ENCODE measurements around the gene NEDD4.

NEDD4 gene

DNA sequence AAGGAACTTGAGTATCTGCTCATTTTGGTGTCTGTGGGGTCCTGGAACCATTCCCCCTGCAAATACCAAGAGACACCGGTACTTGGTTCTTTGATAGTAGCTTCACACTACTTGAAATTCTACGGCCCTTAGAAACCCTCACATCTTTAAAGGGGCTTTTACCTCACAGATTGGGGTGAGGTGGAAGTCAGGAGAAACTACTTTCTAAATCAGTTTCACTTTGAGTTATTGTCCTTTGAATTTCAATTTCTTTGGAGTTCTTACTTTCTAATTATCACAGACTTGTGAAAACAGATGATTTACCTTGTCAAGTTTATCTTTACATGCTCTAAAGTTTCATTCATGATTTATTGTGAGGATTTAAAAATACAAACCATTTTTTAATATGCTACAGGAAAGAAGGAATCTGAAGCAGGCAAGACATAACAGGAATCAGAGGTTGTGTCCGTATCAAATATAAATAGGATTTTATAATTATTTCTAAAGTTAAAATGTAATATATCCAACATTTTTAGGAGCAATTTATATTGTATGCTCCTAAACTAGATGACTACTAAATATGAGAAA, 98.9 kb downstream of the NEDD4 start:
- H2AFZ ChIP-seq (ENCODE audit: low read depth) = no peak overlapping the region
- H3K4me1 ChIP-seq (ENCODE audit: low read depth, poor library complexity, severe bottlenecking) = peaks cover 4% of the 10 kb centered on the region
- H3K36me3 ChIP-seq (ENCODE audit: insufficient read depth) = no peaks in the 10 kb centered on the region
- H4K20me1 ChIP-seq (ENCODE audit: insufficient read depth) = no peaks in the 10 kb centered on the region
- H3K79me2 ChIP-seq (ENCODE audit: insufficient read depth, low read depth) = no peaks in the 10 kb centered on the region
- no peaks in the 10 kb centered on the region for H3K27me3 ChIP-seq (ENCODE audit: insufficient read depth, low read depth)
- H3K27ac ChIP-seq = no peak overlapping the region
- TF ChIP-seq, protein P1, sequence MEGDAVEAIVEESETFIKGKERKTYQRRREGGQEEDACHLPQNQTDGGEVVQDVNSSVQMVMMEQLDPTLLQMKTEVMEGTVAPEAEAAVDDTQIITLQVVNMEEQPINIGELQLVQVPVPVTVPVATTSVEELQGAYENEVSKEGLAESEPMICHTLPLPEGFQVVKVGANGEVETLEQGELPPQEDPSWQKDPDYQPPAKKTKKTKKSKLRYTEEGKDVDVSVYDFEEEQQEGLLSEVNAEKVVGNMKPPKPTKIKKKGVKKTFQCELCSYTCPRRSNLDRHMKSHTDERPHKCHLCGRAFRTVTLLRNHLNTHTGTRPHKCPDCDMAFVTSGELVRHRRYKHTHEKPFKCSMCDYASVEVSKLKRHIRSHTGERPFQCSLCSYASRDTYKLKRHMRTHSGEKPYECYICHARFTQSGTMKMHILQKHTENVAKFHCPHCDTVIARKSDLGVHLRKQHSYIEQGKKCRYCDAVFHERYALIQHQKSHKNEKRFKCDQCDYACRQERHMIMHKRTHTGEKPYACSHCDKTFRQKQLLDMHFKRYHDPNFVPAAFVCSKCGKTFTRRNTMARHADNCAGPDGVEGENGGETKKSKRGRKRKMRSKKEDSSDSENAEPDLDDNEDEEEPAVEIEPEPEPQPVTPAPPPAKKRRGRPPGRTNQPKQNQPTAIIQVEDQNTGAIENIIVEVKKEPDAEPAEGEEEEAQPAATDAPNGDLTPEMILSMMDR (conservative IDR thresholded peaks at IDR 0.05; ENCODE audit: low read depth, low read length) = no peak
- no peak overlapping the region for H3K4me2 ChIP-seq
- H3K9ac ChIP-seq = no peak overlapping the region
- H3K4me3 ChIP-seq (IDR thresholded peaks at IDR 0.05; ENCODE audit: insufficient read depth, low read depth, low read length) = no peak overlapping the region

DNA sequence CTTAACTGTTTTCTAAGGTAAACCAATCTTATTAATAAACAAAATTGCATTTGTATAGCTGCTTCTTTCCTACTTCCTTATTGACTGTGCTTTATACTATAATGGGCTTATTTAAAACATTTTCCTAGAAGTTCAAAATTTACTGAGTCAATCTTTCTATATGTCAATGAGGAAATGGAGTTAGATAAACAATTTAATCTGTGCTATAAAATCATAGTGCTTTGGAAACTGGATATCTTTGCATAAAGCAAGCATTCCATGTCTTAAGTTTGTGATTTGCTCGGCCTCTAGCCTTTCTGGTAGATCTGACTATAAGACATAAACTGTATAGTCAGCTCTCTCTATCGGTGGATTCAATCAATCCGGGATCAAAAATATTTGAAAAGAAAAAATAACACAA, 99.6 kb downstream of the NEDD4 start:
- Histone ChIP-seq H3K9ac (no peak overlapping the region), H3K79me2 (ENCODE audit: insufficient read depth, low read depth) (no peaks in the 10 kb centered on the region), H3K4me3 (IDR thresholded peaks at IDR 0.05; ENCODE audit: insufficient read depth, low read depth, low read length) (no peak overlapping the region), H3K4me1 (ENCODE audit: low read depth, poor library complexity, severe bottlenecking) (peaks cover 4% of the 10 kb centered on the region), H3K27ac (no peak overlapping the region), H2AFZ (ENCODE audit: low read depth) (no peak overlapping the region), H3K4me2 (no peak overlapping the region), H4K20me1 (ENCODE audit: insufficient read depth) (no peaks in the 10 kb centered on the region), H3K36me3 (ENCODE audit: insufficient read depth) (no peaks in the 10 kb centered on the region), H3K27me3 (ENCODE audit: insufficient read depth, low read depth) (no peaks in the 10 kb centered on the region)
- TF ChIP-seq, protein P1 (conservative IDR thresholded peaks at IDR 0.05; ENCODE audit: low read depth, low read length) = no peak

DNA sequence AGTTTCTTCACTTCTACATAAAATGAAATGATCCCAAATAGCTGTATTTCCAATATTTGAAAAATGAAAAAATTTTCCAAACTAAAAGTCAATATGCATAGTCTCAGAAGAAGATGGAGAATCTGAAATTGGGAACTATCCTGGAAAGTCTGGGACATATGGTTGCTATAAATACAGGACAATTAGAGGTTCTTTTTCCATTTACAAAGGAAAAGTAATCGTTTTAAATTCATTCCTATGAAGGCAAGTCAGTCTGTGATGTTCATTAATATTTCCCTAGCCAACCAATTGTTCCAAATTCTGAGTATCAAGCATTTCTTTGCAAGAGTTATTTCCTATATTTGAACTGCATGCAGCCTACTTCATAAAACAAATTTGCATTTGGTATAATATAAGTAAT, 102.2 kb downstream of the NEDD4 start:
- Histone ChIP-seq H3K79me2 (ENCODE audit: insufficient read depth, low read depth) (no peaks in the 10 kb centered on the region), H3K4me3 (IDR thresholded peaks at IDR 0.05; ENCODE audit: insufficient read depth, low read depth, low read length) (no peak overlapping the region), H3K4me2 (no peak overlapping the region), H3K36me3 (ENCODE audit: insufficient read depth) (no peaks in the 10 kb centered on the region), H2AFZ (ENCODE audit: low read depth) (no peak overlapping the region), H3K27ac (no peak overlapping the region), H3K9ac (no peak overlapping the region), H3K27me3 (ENCODE audit: insufficient read depth, low read depth) (no peaks in the 10 kb centered on the region), H3K4me1 (ENCODE audit: low read depth, poor library complexity, severe bottlenecking) (peaks cover 4% of the 10 kb centered on the region), H4K20me1 (ENCODE audit: insufficient read depth) (no peaks in the 10 kb centered on the region)
- TF ChIP-seq, protein P1 (conservative IDR thresholded peaks at IDR 0.05; ENCODE audit: low read depth, low read length) = no peak

DNA sequence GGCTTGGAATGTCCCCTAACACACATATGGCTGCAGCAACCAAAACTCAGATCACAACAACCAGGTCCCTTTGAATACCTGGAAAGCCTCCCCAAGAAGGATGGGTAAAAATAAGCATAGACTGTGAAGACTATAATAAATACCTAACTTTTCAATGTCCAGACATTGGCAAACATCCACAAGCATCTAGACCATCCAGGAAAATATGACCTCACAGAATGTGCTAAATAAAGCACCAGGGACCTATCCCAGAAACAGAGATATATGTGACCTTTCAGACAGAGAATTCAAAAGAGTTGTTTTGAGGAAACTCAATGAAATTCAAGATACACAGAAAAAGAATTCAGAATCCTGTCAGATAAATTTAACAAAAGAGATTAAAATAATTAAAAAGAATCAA, 109.2 kb downstream of the NEDD4 start:
- H2AFZ ChIP-seq (ENCODE audit: low read depth) = no peak overlapping the region
- H3K27ac ChIP-seq = no peak overlapping the region

More for the DNA sequence above, 109.2 kb downstream of the NEDD4 start:
- H3K4me2 ChIP-seq = no peak overlapping the region
- H3K9ac ChIP-seq = no peak overlapping the region
- H3K27me3 ChIP-seq (ENCODE audit: insufficient read depth, low read depth) = no peaks in the 10 kb centered on the region
- no peaks in the 10 kb centered on the region for H3K79me2 ChIP-seq (ENCODE audit: insufficient read depth, low read depth)
- H4K20me1 ChIP-seq (ENCODE audit: insufficient read depth) = no peaks in the 10 kb centered on the region
- TF ChIP-seq, protein P1 (conservative IDR thresholded peaks at IDR 0.05; ENCODE audit: low read depth, low read length) = no peak
- no peaks in the 10 kb centered on the region for H3K4me1 ChIP-seq (ENCODE audit: low read depth, poor library complexity, severe bottlenecking)
- H3K36me3 ChIP-seq (ENCODE audit: insufficient read depth) = no peaks in the 10 kb centered on the region
- no peak overlapping the region for H3K4me3 ChIP-seq (IDR thresholded peaks at IDR 0.05; ENCODE audit: insufficient read depth, low read depth, low read length)
